ENCODE results near the gene GRIK5.

Gene GRIK5

GRCh38 chr19:41956621-41957020, 113.4 kb downstream of the GRIK5 start:
- no peak for DNase-seq (ENCODE audit: low read depth)

- DNase-seq (ENCODE audit: low read depth) = no peak
These were observed 114.5 kb downstream of the GRIK5 start for GRCh38 chr19:41955521-41955920.

DNA sequence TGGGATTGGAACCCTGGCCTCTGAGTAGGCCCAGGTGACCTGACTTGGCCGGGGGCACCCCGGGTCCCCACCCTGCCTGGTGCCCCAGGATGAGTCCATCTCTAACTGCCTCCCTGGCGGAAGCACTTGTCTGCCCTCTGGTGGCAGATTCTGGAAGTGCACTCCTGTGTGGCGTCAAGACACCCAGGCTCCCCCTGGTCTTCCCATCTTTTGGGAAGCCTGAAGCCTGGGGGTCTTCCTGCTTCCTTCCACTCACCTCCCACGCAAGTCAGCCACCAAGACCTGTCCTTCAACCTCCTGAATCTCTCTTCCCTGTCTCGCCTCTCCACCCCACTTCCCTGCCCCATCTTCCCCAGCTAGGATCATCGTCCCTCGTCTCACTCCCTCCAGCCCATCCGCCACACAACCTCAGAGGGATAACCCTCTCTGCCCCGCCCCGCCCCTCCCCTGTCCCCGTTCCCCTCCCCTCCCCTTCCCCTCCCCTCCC, 118.3 kb downstream of the GRIK5 start:
- peak; percentile 52 for DNase-seq (ENCODE audit: low read depth)

Data from T-helper 22 cell (primary cell).